ENCODE results near the gene TCF20. TPM values are rescaled to one million over a fixed set of nuclear protein-coding genes. Genes with fewer than 3 reads are reported as not detected.
A peak's percentile ranks its signal among the peaks of the same experiment; 100 is the strongest.

Gene TCF20
- total RNA-seq, 3 donors from 2014 or later, result 24.2 to 43.3 (median 36.1) TPM

GRCh38 chr22:42289671-42290541 lies 19.5 kb upstream of the TCF20 start:
- no peak for TF ChIP-seq POLR2AphosphoS5 (IDR thresholded peaks at IDR 0.05)
- no peak for TF ChIP-seq POLR2A (IDR thresholded peaks at IDR 0.05)
- no peak for TF ChIP-seq CTCF (IDR thresholded peaks at IDR 0.05)

GRCh38 chr22:42288791-42289190 lies 18.3 kb upstream of the TCF20 start:
- H3K4me3 ChIP-seq, result no peak overlapping the region
- peak in 1 of 2 donors; percentile 65 for DNase-seq (ENCODE audit: low spot score in 2 of 2)
- peaks cover 0 to 4% of the 10 kb centered on the region in 2 donors for H3K4me1 ChIP-seq
- intact Hi-C loops (cut with DNase I; ENCODE audit: low total_unique reads), result no loop called here
- H3K27ac ChIP-seq, result peak overlapping the region in 1 of 2 donors; percentile 63
- no peak for TF ChIP-seq CTCF (IDR thresholded peaks at IDR 0.05)
- TF ChIP-seq POLR2A (IDR thresholded peaks at IDR 0.05), result no peak
- no peak for TF ChIP-seq POLR2AphosphoS5 (IDR thresholded peaks at IDR 0.05)
- H3K36me3 ChIP-seq, result no peaks in the 10 kb centered on the region
- H3K27me3 ChIP-seq, result peaks cover 0 to 12% of the 10 kb centered on the region in 2 donors
- no peaks in the 10 kb centered on the region for H3K9me3 ChIP-seq

More at GRCh38 chr22:42289671-42290541, 19.5 kb upstream of the TCF20 start:
- intact Hi-C loops (cut with DNase I; ENCODE audit: low total_unique reads), result no loop called here
- H3K4me1 ChIP-seq, result peaks cover 0 to 4% of the 10 kb centered on the region in 2 donors
- no peaks in the 10 kb centered on the region for H3K9me3 ChIP-seq
- DNase-seq (ENCODE audit: low spot score in 2 of 2), result no peak
- no peaks in the 10 kb centered on the region for H3K36me3 ChIP-seq
- H3K4me3 ChIP-seq, result peak overlapping the region in 1 of 3 donors; percentile 39
- peak overlapping the region in 1 of 2 donors; percentile 63 for H3K27ac ChIP-seq
- H3K27me3 ChIP-seq, result peaks cover 0 to 1% of the 10 kb centered on the region in 2 donors

- intact Hi-C loops (cut with DNase I; ENCODE audit: low total_unique reads), result no loop called here
- H3K27me3 ChIP-seq, result peaks cover 0 to 13% of the 10 kb centered on the region in 2 donors
- H3K27ac ChIP-seq, result no peak overlapping the region
- TF ChIP-seq POLR2A (IDR thresholded peaks at IDR 0.05) (no peak), POLR2AphosphoS5 (IDR thresholded peaks at IDR 0.05) (no peak), CTCF (IDR thresholded peaks at IDR 0.05) (no peak)
- no peaks in the 10 kb centered on the region for H3K9me3 ChIP-seq
- H3K4me3 ChIP-seq, result no peak overlapping the region
- no peak for DNase-seq (ENCODE audit: low spot score in 2 of 2)
- peaks cover 0 to 9% of the 10 kb centered on the region in 2 donors for H3K4me1 ChIP-seq
- H3K36me3 ChIP-seq, result no peaks in the 10 kb centered on the region
These were observed 16.9 kb upstream of the TCF20 start for GRCh38 chr22:42287174-42287890.

GRCh38 chr22:42286205-42286604 lies 15.8 kb upstream of the TCF20 start:
- intact Hi-C loops (cut with DNase I; ENCODE audit: low total_unique reads), result no loop called here
- peaks cover 0 to 13% of the 10 kb centered on the region in 2 donors for H3K27me3 ChIP-seq
- no peak overlapping the region for H3K4me3 ChIP-seq
- H3K9me3 ChIP-seq, result no peaks in the 10 kb centered on the region
- DNase-seq (ENCODE audit: low spot score in 2 of 2), result no peak
- H3K27ac ChIP-seq, result no peak overlapping the region
- no peak for TF ChIP-seq CTCF (IDR thresholded peaks at IDR 0.05)
- TF ChIP-seq POLR2AphosphoS5 (IDR thresholded peaks at IDR 0.05), result no peak
- TF ChIP-seq POLR2A (IDR thresholded peaks at IDR 0.05), result no peak
- no peaks in the 10 kb centered on the region for H3K36me3 ChIP-seq
- peaks cover 0 to 9% of the 10 kb centered on the region in 2 donors for H3K4me1 ChIP-seq
